Activated CD8-positive, alpha-beta T cell treated with anti-CD3 and anti-CD28 coated beads for 36 hours (primary cell): ENCODE measurements around the gene CLSTN3. TPM values are rescaled to one million over a fixed set of nuclear protein-coding genes. Genes with fewer than 3 reads are reported as not detected.
A peak's percentile ranks its signal among the peaks of the same experiment; 100 is the strongest.
"Not testable (repeated sequence)": the region's sequence is repeated elsewhere in the genome, so short reads cannot be mapped to it uniquely, and the experiment has no call there.

Experiments
- ATAC-seq: fragments of 200-7000 bp; cut with Tn5 transposase; one replicate; pipeline ENCODE4 v1.10.0; 2021; ENCODE audit warnings: mild to moderate bottlenecking, moderate library complexity
- CTCF ChIA-PET: fragments of 350-600 bp; sonication (Branson Sonifier 250); formaldehyde crosslinking; loops from one replicate; lab custom pipeline; 2021; ENCODE audit warnings: antibody characterized with exemption; lab: Charles Lee
- POLR2A ChIA-PET: fragments of 350-600 bp; sonication (Branson Sonifier 250); formaldehyde crosslinking; loops from one replicate; lab custom pipeline; 2021; ENCODE audit warnings: antibody characterized with exemption; lab: Charles Lee
- DNase-seq: peaks from one replicate; pipeline ENCODE4 v3.0.0-alpha.2; 2020
- H3K27ac Mint-ChIP-seq: one replicate; pipeline ENCODE4 v1.8.0; 2021; ENCODE audit warnings: mild to moderate bottlenecking, mixed read lengths
- H3K27me3 Mint-ChIP-seq: one replicate; pipeline ENCODE4 v1.8.0; 2021; ENCODE audit warnings: mixed read lengths
- H3K36me3 Mint-ChIP-seq: one replicate; pipeline ENCODE4 v1.8.0; 2021; ENCODE audit warnings: low read depth, mixed read lengths
- H3K4me1 Mint-ChIP-seq: one replicate; pipeline ENCODE4 v1.8.0; 2021; ENCODE audit warnings: low read depth, mixed read lengths
- H3K4me3 Mint-ChIP-seq: one replicate; pipeline ENCODE4 v1.8.0; 2021; ENCODE audit warnings: mild to moderate bottlenecking, moderate library complexity, mixed read lengths
- H3K9me3 Mint-ChIP-seq: one replicate; pipeline ENCODE4 v1.8.0; 2021; ENCODE audit warnings: mixed read lengths
- intact Hi-C: fragments of 100-400 bp; cut with micrococcal nuclease; formaldehyde crosslinking; loops from one replicate; pipeline ENCODE4 v1.10.0; 2022
- total RNA-seq, 2 experiments: library from RNA; stranded (reverse); gene quantifications; one replicate each; pipeline ENCODE4 v1.2.3, GENCODE V29; 2021
- TF ChIP-seq, protein P1 (sequence below): fragments of 200-600 bp; IDR thresholded peaks from one replicate; pipeline ENCODE4 v1.8.0; 2022; ENCODE audit warnings: antibody characterized with exemption, mild to moderate bottlenecking

Gene CLSTN3
- total RNA-seq, 2 experiments from 2014 or later = 29.0 to 30.8 TPM

DNA sequence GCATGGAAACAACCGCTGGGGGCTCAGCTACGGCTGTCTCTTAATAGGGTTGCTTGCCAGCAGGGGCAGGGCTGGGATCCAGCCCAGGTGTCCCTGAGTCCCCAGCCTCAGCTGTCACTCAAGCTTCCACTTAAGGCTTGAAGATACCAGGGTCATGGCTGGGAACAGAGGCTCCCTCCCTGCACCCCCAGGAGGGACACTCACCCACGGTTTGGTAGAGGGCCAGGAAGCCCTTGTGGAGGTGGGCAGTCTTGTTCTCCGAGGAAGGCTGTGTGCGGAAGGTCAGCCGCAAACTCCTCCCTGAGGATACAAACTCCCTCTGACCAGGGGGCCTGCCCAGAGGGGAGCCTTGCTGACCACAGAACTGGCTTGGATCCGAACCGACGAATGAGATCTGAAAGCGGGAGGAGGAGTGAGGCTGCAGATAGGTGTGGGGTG is 28.5 kb upstream of the CLSTN3 start:
- Mint-ChIP-seq H3K4me1 (peaks cover 16% of the 10 kb centered on the region), H3K27me3 (no peaks in the 10 kb centered on the region), H3K9me3 (peaks cover 12% of the 10 kb centered on the region), H3K36me3 (peaks cover 25% of the 10 kb centered on the region), H3K27ac (no peak overlapping the region), H3K4me3 (no peak overlapping the region)
- DNase-seq (no peak), ATAC-seq (no peak)
- intact Hi-C loops = loop anchor here (10.0 kb wide), 1 partner anchor 157 kb away; the partner anchor contains the start of genes C12orf57 and RNU7-1
- CTCF ChIA-PET = interaction anchor here (1.6 to 3.3 kb wide), 3 partner anchors 8 to 178 kb away, joined by 5 to 21 read pairs (median 12); partner anchors contain the start of gene C1R
- TF ChIP-seq, protein P1, sequence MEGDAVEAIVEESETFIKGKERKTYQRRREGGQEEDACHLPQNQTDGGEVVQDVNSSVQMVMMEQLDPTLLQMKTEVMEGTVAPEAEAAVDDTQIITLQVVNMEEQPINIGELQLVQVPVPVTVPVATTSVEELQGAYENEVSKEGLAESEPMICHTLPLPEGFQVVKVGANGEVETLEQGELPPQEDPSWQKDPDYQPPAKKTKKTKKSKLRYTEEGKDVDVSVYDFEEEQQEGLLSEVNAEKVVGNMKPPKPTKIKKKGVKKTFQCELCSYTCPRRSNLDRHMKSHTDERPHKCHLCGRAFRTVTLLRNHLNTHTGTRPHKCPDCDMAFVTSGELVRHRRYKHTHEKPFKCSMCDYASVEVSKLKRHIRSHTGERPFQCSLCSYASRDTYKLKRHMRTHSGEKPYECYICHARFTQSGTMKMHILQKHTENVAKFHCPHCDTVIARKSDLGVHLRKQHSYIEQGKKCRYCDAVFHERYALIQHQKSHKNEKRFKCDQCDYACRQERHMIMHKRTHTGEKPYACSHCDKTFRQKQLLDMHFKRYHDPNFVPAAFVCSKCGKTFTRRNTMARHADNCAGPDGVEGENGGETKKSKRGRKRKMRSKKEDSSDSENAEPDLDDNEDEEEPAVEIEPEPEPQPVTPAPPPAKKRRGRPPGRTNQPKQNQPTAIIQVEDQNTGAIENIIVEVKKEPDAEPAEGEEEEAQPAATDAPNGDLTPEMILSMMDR = no peak
- POLR2A ChIA-PET = interaction anchor here (1.0 to 2.2 kb wide), 6 partner anchors 9 to 158 kb away, joined by 3 to 7 read pairs (median 4); partner anchors contain the start of genes C12orf57, LPCAT3 and RNU7-1

DNA sequence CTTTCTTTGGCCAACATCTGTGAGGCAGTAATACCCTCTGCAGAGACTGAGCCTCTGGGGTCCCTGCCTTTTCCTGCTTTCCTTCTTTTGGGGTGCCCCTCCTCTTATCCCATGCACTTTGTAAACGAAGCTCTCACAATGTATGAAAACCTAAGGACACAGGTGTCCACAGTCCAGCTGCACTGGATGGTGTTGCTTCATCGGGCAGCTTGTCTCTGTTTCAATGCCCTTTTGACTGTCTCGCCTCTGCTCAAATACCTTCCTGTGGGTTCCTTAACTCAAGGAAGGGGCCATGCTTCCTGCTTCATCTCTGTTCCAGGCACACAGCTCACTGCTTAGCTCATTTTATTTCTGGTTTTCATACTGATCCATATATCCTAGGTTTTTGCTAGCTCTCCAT is 27.6 kb upstream of the CLSTN3 start:
- no peak overlapping the region for H3K27ac Mint-ChIP-seq
- DNase-seq = no peak
- no peaks in the 10 kb centered on the region for H3K27me3 Mint-ChIP-seq
- ATAC-seq = no peak
- intact Hi-C loops = loop anchor here (10.0 kb wide), 1 partner anchor 158 kb away; the partner anchor contains the start of genes C12orf57 and RNU7-1
- H3K36me3 Mint-ChIP-seq = peaks cover 29% of the 10 kb centered on the region
- POLR2A ChIA-PET = interaction anchor here (1.0 to 2.2 kb wide), 5 partner anchors 10 to 159 kb away, joined by 3 to 7 read pairs (median 4); partner anchors contain the start of genes C12orf57, LPCAT3 and RNU7-1
- H3K4me3 Mint-ChIP-seq = no peak overlapping the region
- CTCF ChIA-PET = interaction anchor here (1.6 to 3.3 kb wide), 3 partner anchors 9 to 179 kb away, joined by 5 to 21 read pairs (median 12); partner anchors contain the start of gene C1R
- peaks cover 20% of the 10 kb centered on the region for H3K4me1 Mint-ChIP-seq
- TF ChIP-seq, protein P1 = no peak
- peaks cover 14% of the 10 kb centered on the region for H3K9me3 Mint-ChIP-seq

DNA sequence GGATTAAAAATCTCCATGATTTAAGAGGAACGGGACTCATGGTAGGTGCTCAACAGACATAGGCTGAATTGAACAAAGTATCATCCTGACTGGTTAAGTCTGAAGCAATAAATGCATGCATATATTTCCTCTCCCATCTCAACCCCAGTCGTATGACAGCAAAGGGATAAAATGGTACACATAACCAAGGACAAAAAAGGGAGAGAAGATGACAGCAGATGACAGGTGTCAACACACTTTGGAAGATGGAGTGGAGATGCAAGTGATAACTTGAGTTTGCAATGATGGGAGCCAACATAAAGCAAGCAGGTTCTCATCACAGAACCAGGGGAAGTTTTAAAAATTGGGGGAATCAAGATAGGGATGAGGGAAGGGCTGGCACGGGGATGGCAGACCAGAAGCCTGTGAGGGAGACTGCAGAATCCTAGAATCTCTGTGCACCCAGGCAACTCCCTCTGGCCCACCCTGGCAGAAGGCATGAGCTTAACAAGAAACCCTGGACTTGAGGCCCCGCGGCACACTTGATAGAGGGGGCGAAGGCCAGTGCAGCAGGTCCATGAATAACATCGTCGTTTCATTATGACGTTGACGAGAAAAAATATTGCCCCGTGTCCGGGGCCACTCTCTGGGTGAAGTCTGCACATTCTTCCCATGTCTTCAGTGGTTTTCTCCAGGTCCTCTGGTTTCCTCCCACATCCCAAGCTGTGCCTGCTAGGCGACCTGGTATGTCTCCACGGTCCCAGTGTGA is 26.2 kb upstream of the CLSTN3 start:
- peaks cover 14% of the 10 kb centered on the region for H3K9me3 Mint-ChIP-seq
- ChIA-PET CTCF (interaction anchor here (1.1 kb wide), 1 partner anchor 9 kb away, joined by 7 read pairs; no protein-coding TSS in a partner anchor), POLR2A (interaction anchor here (2.2 kb wide), 1 partner anchor 160 kb away, joined by 6 read pairs; the partner anchor contains the start of genes C12orf57 and RNU7-1)
- H3K27me3 Mint-ChIP-seq = no peaks in the 10 kb centered on the region
- H3K36me3 Mint-ChIP-seq = peaks cover 27% of the 10 kb centered on the region
- DNase-seq (no peak), ATAC-seq (no peak)
- H3K4me1 Mint-ChIP-seq = peaks cover 25% of the 10 kb centered on the region
- H3K27ac Mint-ChIP-seq = no peak overlapping the region
- H3K4me3 Mint-ChIP-seq = no peak overlapping the region
- intact Hi-C loops = loop anchor here (10.0 kb wide), 1 partner anchor 159 kb away; the partner anchor contains the start of genes C12orf57 and RNU7-1
- TF ChIP-seq, protein P1 = no peak

- TF ChIP-seq, protein P1 = no peak
- DNase-seq (no peak), ATAC-seq (no peak)
- H3K4me3 Mint-ChIP-seq = no peak overlapping the region
- H3K4me1 Mint-ChIP-seq = peaks cover 34% of the 10 kb centered on the region
- ChIA-PET POLR2A (interaction anchor here (0.7 to 3.8 kb wide), 2 partner anchors 127 to 162 kb away, joined by 3 to 36 read pairs; partner anchors contain the start of genes C12orf57 and RNU7-1), CTCF (no interaction called here)
- H3K36me3 Mint-ChIP-seq = peaks cover 27% of the 10 kb centered on the region
- H3K27me3 Mint-ChIP-seq = no peaks in the 10 kb centered on the region
- H3K27ac Mint-ChIP-seq = no peak overlapping the region
- peaks cover 14% of the 10 kb centered on the region for H3K9me3 Mint-ChIP-seq
- intact Hi-C loops = loop anchor here (10.0 kb wide), 1 partner anchor 161 kb away; the partner anchor contains the start of genes C12orf57 and RNU7-1
Measured at GRCh38 chr12:7106082-7106481, 24.1 kb upstream of the CLSTN3 start.

DNA sequence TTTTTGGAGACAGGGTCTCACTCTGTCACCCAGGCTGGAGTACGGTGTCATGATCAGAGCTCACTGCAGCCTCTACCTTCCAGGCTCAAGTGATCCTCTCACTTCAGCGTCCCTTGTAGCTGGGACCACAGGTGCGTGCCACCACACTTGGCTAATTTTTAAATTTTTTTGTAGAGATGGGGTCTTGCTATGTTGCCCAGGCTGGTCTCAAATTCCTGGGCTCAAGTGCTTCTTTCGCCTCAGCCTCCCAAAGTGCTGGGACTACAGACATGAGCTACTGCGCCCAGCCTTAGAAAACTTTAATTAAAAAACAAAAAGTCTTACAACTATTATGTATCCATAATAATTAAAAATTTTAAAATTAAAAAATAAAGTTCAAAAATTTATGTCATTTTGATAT is 23.0 kb upstream of the CLSTN3 start:
- ChIA-PET CTCF (interaction anchor here (0.6 to 3.7 kb wide), 13 partner anchors 11 to 235 kb away, joined by 3 to 32 read pairs (median 6); partner anchors contain the start of genes C12orf57, C1R, LPCAT3 and RNU7-1), POLR2A (interaction anchor here (1.0 to 3.8 kb wide), 8 partner anchors 9 to 163 kb away, joined by 3 to 36 read pairs (median 8); partner anchors contain the start of genes C12orf57, CLSTN3, LPCAT3 and RNU7-1)
- peak overlapping the region; percentile 28 for H3K4me3 Mint-ChIP-seq
- not testable (repeated sequence) for H3K27ac Mint-ChIP-seq, H3K27me3 Mint-ChIP-seq, DNase-seq, ATAC-seq
- intact Hi-C loops = loop anchor here (10.0 kb wide), 1 partner anchor 162 kb away; the partner anchor contains the start of genes C12orf57 and RNU7-1
- peaks cover 14% of the 10 kb centered on the region for H3K9me3 Mint-ChIP-seq
- H3K36me3 Mint-ChIP-seq = peaks cover 28% of the 10 kb centered on the region
- H3K4me1 Mint-ChIP-seq = peaks cover 34% of the 10 kb centered on the region
